Gastroesophageal sphincter (tissue), 3 donors: ENCODE results near the gene TRAPPC3.

ENCODE experiments used
- POLR2AphosphoS5 ChIP-seq: sonication (generic); formaldehyde crosslinking; IDR thresholded peaks from one replicate; pipeline ENCODE4 v1.6.1; 2017; ENCODE audit warnings: antibody characterized with exemption
- TF ChIP-seq, protein P1 (sequence below), 4 experiments: fragments of 200-600 bp in 2 of 4; fragments of 450-650 bp in 2 of 4; sonication (generic) in 1 of 4; IDR thresholded peaks; one replicate each; pipeline ENCODE4 v1.5.1; 2017 to 2019; ENCODE audit warnings: antibody characterized with exemption in 4 of 4, mild to moderate bottlenecking in 2 of 4, moderate library complexity in 2 of 4

- TF ChIP-seq, protein P1, sequence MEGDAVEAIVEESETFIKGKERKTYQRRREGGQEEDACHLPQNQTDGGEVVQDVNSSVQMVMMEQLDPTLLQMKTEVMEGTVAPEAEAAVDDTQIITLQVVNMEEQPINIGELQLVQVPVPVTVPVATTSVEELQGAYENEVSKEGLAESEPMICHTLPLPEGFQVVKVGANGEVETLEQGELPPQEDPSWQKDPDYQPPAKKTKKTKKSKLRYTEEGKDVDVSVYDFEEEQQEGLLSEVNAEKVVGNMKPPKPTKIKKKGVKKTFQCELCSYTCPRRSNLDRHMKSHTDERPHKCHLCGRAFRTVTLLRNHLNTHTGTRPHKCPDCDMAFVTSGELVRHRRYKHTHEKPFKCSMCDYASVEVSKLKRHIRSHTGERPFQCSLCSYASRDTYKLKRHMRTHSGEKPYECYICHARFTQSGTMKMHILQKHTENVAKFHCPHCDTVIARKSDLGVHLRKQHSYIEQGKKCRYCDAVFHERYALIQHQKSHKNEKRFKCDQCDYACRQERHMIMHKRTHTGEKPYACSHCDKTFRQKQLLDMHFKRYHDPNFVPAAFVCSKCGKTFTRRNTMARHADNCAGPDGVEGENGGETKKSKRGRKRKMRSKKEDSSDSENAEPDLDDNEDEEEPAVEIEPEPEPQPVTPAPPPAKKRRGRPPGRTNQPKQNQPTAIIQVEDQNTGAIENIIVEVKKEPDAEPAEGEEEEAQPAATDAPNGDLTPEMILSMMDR (IDR thresholded peaks at IDR 0.05) = no peak
- TF ChIP-seq POLR2AphosphoS5 = no peak
These were observed 55.4 kb downstream of the TRAPPC3 start for GRCh38 chr1:36093929-36094328.
